ENCODE measurements around the gene PTCH1.

The PTCH1 gene

GRCh38 chr9:95431286-95431685, 85.5 kb downstream of the PTCH1 start:
- Histone ChIP-seq H3K27me3 (peaks cover 11 to 14% (median 13%) of the 10 kb centered on the region in 11 experiments), H3K9ac (no peak overlapping the region), H3K9me3 (replicated peaks in 1 of 11) (peaks cover 27 to 47% (median 32%) of the 10 kb centered on the region in 11 experiments), H3K4me1 (peaks cover 6 to 17% (median 10%) of the 10 kb centered on the region in 10 experiments), H3K4me2 (no peak overlapping the region), H3K36me3 (no peaks in the 10 kb centered on the region), H3K27ac (no peak overlapping the region), H3K4me3 (no peak overlapping the region), H4K20me1 (no peaks in the 10 kb centered on the region)
- TF ChIP-seq Cebpa-rat (IDR thresholded peaks at IDR 0.05) = no peak

- H3K9me3 ChIP-seq (replicated peaks in 1 of 11) = peaks cover 27 to 50% (median 33%) of the 10 kb centered on the region in 11 experiments
- TF ChIP-seq Cebpa-rat (IDR thresholded peaks at IDR 0.05) = no peak
Measured at GRCh38 chr9:95429948-95430620, 86.7 kb downstream of the PTCH1 start.

GRCh38 chr9:95429096-95429495, 87.7 kb downstream of the PTCH1 start:
- no peak overlapping the region for H3K4me3 ChIP-seq
- peaks cover 28 to 47% (median 33%) of the 10 kb centered on the region in 11 experiments for H3K9me3 ChIP-seq (replicated peaks in 1 of 11)
- no peaks in the 10 kb centered on the region for H4K20me1 ChIP-seq
- no peaks in the 10 kb centered on the region for H3K36me3 ChIP-seq
- H3K4me2 ChIP-seq = no peak overlapping the region
- H3K4me1 ChIP-seq = peaks cover 11 to 20% (median 17%) of the 10 kb centered on the region in 10 experiments
- peaks cover 20 to 26% (median 24%) of the 10 kb centered on the region in 11 experiments for H3K27me3 ChIP-seq
- no peak overlapping the region for H3K9ac ChIP-seq
- TF ChIP-seq Cebpa-rat (IDR thresholded peaks at IDR 0.05) = no peak
- no peak overlapping the region for H3K27ac ChIP-seq

More at GRCh38 chr9:95429948-95430620, 86.7 kb downstream of the PTCH1 start:
- Histone ChIP-seq H3K27ac (no peak overlapping the region), H3K4me1 (peaks cover 15 to 27% (median 20%) of the 10 kb centered on the region in 10 experiments), H3K36me3 (no peaks in the 10 kb centered on the region), H3K9ac (no peak overlapping the region), H3K4me2 (no peak overlapping the region), H4K20me1 (no peaks in the 10 kb centered on the region), H3K4me3 (no peak overlapping the region), H3K27me3 (peaks cover 20 to 26% (median 24%) of the 10 kb centered on the region in 11 experiments)

- H3K27me3 ChIP-seq = peaks cover 20 to 26% (median 24%) of the 10 kb centered on the region in 11 experiments
- H3K9me3 ChIP-seq (replicated peaks in 1 of 11) = peaks cover 53 to 62% (median 58%) of the 10 kb centered on the region in 11 experiments
- no peak for TF ChIP-seq Cebpa-rat (IDR thresholded peaks at IDR 0.05)
- H3K4me3 ChIP-seq = peak overlapping the region; percentile 39 to 66 (median 54)
- H3K27ac ChIP-seq = peak overlapping the region in 9 of 11 experiments; percentile 8 to 67 (median 53); a peak in 14 of 22 replicates
- H4K20me1 ChIP-seq = no peaks in the 10 kb centered on the region
- H3K36me3 ChIP-seq = no peaks in the 10 kb centered on the region; a peak in 2 of 22 replicates
- peaks cover 11 to 20% (median 16%) of the 10 kb centered on the region in 10 experiments for H3K4me1 ChIP-seq
- peak overlapping the region; percentile 53 to 75 (median 70) for H3K9ac ChIP-seq
- H3K4me2 ChIP-seq = peak overlapping the region; percentile 75 to 96 (median 89)
Measured at GRCh38 chr9:95425910-95426551, 90.7 kb downstream of the PTCH1 start.

GRCh38 chr9:95422650-95423049, 94.1 kb downstream of the PTCH1 start:
- Histone ChIP-seq H3K4me1 (peaks cover 11 to 20% (median 16%) of the 10 kb centered on the region in 10 experiments), H3K36me3 (no peaks in the 10 kb centered on the region; a peak in 2 of 22 replicates), H3K27ac (no peak overlapping the region), H3K27me3 (peaks cover 20 to 26% (median 24%) of the 10 kb centered on the region in 11 experiments), H3K9ac (no peak overlapping the region), H3K4me2 (no peak overlapping the region), H3K9me3 (replicated peaks in 1 of 11) (peaks cover 34 to 44% (median 40%) of the 10 kb centered on the region in 11 experiments), H4K20me1 (no peaks in the 10 kb centered on the region), H3K4me3 (no peak overlapping the region)
- no peak for TF ChIP-seq Cebpa-rat (IDR thresholded peaks at IDR 0.05)

- H3K9ac ChIP-seq = no peak overlapping the region
- H3K27ac ChIP-seq = no peak overlapping the region
- no peak overlapping the region for H3K4me3 ChIP-seq
- no peaks in the 10 kb centered on the region; a peak in 2 of 22 replicates for H3K36me3 ChIP-seq
- peaks cover under 1 to 5% (median 4%) of the 10 kb centered on the region in 11 experiments; a peak in 14 of 22 replicates for H3K27me3 ChIP-seq
- TF ChIP-seq Cebpa-rat (IDR thresholded peaks at IDR 0.05) = no peak
- H4K20me1 ChIP-seq = no peaks in the 10 kb centered on the region
- H3K4me2 ChIP-seq = no peak overlapping the region
- H3K9me3 ChIP-seq (replicated peaks in 1 of 11) = peaks cover 39 to 49% (median 43%) of the 10 kb centered on the region in 11 experiments
- H3K4me1 ChIP-seq = peaks cover 0 to 3% (median 3%) of the 10 kb centered on the region in 10 experiments; a peak in 11 of 20 replicates
Measured at GRCh38 chr9:95420518-95420917, 96.3 kb downstream of the PTCH1 start.

GRCh38 chr9:95419444-95419843, 97.3 kb downstream of the PTCH1 start:
- no peaks in the 10 kb centered on the region for H3K27me3 ChIP-seq
- no peak overlapping the region for H3K27ac ChIP-seq
- no peak for TF ChIP-seq Cebpa-rat (IDR thresholded peaks at IDR 0.05)
- H3K4me1 ChIP-seq = no peaks in the 10 kb centered on the region
- H3K36me3 ChIP-seq = no peaks in the 10 kb centered on the region; a peak in 2 of 22 replicates
- no peaks in the 10 kb centered on the region for H4K20me1 ChIP-seq
- no peak overlapping the region for H3K4me2 ChIP-seq
- no peak overlapping the region for H3K9ac ChIP-seq
- no peak overlapping the region for H3K4me3 ChIP-seq
- peaks cover 36 to 47% (median 43%) of the 10 kb centered on the region in 11 experiments for H3K9me3 ChIP-seq (replicated peaks in 1 of 11)

- Histone ChIP-seq H4K20me1 (no peaks in the 10 kb centered on the region), H3K9me3 (replicated peaks in 1 of 11) (peaks cover 0 to 9% (median 6%) of the 10 kb centered on the region in 11 experiments; a peak in 8 of 22 replicates), H3K36me3 (no peaks in the 10 kb centered on the region), H3K9ac (no peak overlapping the region), H3K4me3 (no peak overlapping the region), H3K4me2 (no peak overlapping the region), H3K27me3 (no peaks in the 10 kb centered on the region), H3K4me1 (peaks cover 0 to 21% (median 14%) of the 10 kb centered on the region in 10 experiments; a peak in 17 of 20 replicates), H3K27ac (no peak overlapping the region)
- no peak for TF ChIP-seq Cebpa-rat (IDR thresholded peaks at IDR 0.05)
Measured at GRCh38 chr9:95415158-95415557, 101.6 kb downstream of the PTCH1 start.

GRCh38 chr9:95413793-95414192, 103.0 kb downstream of the PTCH1 start:
- TF ChIP-seq Cebpa-rat (IDR thresholded peaks at IDR 0.05) = no peak
- H4K20me1 ChIP-seq = no peaks in the 10 kb centered on the region
- H3K9me3 ChIP-seq (replicated peaks in 1 of 11) = peaks cover 0 to 9% (median 6%) of the 10 kb centered on the region in 11 experiments; a peak in 8 of 22 replicates
- H3K4me1 ChIP-seq = peaks cover 0 to 35% (median 24%) of the 10 kb centered on the region in 10 experiments; a peak in 17 of 20 replicates
- no peak overlapping the region for H3K27ac ChIP-seq
- no peaks in the 10 kb centered on the region for H3K36me3 ChIP-seq
- H3K4me3 ChIP-seq = no peak overlapping the region
- H3K27me3 ChIP-seq = no peaks in the 10 kb centered on the region
- no peak overlapping the region for H3K9ac ChIP-seq
- H3K4me2 ChIP-seq = no peak overlapping the region

Data from BLaER1 treated with 17β-estradiol and CSF1 and Interleukin-3, amounts not matched to agents 10 nM and 100 nM (cell line).